Pulmonary artery endothelial cell (primary cell): Measurements from ENCODE around the gene RAD52. TPM values are rescaled to one million over a fixed set of nuclear protein-coding genes. Genes with fewer than 3 reads are reported as not detected.
"Not testable (repeated sequence)": the region's sequence is repeated elsewhere in the genome, so short reads cannot be mapped to it uniquely, and the experiment has no call there.

Experiments
- DNase-seq: peaks from one replicate; pipeline ENCODE4 v3.0.0-alpha.2; 2011; ENCODE audit warnings: low read depth, low spot score
- total RNA-seq: library from RNA; depleted of rRNA; stranded (reverse); fragments of >200 nt; gene quantifications from 2 replicates; pipeline ENCODE4 v1.2.3, GENCODE V29; 2014

Gene RAD52
- total RNA-seq, 1 donor from 2014 or later, result 7.2 TPM

DNA sequence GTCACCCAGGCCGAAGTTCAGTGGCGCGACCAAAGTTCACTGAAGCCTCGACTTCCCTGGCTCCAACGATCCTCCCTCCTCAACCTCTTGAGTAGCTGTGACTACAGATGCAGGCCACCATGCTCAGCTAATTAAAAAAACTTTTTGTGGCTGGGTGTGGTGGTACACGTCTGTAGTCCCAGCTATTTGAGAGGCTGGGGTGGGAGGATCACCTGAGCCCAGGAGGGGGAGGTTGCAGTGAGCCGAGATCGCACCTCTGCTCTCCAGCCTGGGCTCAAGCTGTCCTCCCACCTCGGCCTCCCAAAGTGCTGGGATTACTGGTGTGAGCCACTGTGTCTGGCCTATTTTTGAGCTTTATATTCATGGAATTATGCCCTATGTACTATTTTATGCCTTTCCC lies 18.1 kb upstream of the RAD52 start:
- no peak for DNase-seq

DNA sequence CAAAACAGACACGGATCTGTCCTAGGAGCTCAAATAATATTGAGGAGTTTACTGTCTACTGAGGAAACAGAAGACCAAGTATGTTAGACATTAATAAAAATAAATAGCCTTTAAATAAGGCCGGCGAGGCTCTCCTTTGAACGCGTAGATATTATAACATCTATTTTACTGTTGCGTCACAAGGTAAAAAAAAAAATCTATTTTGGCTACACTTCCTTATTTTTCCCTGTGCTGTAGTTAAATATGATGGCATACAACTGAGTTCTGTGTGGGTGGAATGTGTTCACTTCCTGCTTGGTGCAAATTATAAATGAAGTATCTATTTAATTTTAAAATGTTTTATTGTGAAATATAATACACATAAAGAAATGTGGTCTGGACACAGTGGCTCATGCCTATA lies 17.2 kb upstream of the RAD52 start:
- no peak for DNase-seq

GRCh38 chr12:958588-959123 lies 9.2 kb upstream of the RAD52 start:
- peak; percentile 37 for DNase-seq

DNA sequence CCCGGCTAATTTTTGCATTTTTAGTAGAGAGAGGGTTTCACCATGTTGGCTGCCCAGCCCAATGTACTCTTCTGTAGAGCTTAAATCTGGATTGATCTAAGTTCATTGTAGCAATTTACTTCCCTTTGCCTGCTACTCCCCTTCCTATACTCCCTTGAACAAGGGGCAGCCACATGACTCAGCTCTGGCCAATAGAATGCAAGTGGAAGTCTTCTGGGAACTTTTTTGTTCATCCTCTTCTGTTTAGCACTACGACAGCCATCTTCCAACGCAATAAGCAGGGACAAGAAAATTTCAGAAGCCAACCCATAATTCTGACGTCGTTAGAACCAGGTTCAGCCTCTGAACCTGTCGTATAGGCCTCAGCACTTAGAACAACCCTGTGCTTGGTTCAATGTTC lies 6.4 kb upstream of the RAD52 start:
- DNase-seq, result no peak

GRCh38 chr12:954741-955140 lies 5.2 kb upstream of the RAD52 start:
- no peak for DNase-seq

DNA sequence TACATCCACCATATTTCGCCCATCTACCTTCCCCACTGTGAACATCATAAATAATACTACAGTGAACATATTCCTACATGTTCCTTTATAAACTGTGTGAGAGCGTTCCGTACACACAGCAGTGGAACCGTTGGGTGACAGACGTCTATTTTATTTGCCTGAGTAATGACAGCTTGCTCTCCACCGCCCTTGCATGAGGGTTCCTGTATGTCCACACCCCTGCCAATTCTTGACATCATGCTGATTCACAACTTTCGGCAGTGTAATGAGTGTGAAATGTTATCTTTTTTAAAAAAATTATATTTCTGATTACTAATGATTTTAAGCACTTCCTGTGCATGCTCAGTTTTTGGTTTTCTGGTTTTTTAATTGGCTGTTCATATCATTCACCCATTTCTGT lies 4.3 kb upstream of the RAD52 start:
- no peak for DNase-seq

- DNase-seq, result no peak
Observed at GRCh38 chr12:951176-951575, 1.7 kb upstream of the RAD52 start.

- DNase-seq, result no peak
Observed at GRCh38 chr12:948238-948637, 1.3 kb downstream of the RAD52 start.

GRCh38 chr12:946631-947030 lies 2.9 kb downstream of the RAD52 start:
- no peak for DNase-seq

DNA sequence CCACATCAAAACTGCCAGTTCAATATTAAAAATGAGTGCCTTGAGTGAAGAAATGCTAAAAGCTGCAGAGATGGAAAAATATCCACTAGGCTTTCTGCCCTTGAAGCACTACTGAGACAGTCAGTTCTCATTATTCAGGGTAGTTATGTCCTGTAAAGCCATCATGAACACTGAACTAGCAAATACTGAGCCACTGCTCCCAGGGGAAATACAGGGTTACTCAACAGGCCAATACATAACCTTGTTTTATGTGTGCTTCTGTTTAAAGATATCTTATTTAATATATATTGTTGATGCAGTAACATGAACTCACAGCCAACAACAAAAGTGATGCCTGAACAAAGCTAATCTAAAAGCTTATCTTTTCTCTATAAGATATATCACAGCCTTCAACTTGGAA lies 3.3 kb downstream of the RAD52 start:
- DNase-seq, result no peak

DNA sequence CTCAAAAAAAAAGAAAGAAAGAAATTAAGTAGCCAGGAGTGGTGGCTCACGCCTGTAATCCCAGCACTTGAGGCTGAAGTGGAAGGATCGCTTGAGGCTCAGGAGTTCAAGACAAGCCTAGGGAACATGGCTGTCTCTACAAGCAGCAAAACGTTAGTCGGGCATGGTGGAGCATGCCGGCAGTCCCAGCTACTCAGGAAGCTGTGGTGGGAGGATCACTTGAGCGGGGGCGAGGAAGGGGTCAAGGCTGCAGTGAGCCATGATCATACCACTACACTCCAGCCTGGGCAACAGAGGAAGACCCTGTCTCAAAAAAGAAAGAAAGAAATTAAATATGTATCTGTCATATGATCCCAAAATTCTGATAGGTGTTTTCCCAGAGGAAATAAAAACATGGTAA lies 5.3 kb downstream of the RAD52 start:
- DNase-seq, result no peak

GRCh38 chr12:943051-943450 lies 6.4 kb downstream of the RAD52 start:
- no peak for DNase-seq

DNA sequence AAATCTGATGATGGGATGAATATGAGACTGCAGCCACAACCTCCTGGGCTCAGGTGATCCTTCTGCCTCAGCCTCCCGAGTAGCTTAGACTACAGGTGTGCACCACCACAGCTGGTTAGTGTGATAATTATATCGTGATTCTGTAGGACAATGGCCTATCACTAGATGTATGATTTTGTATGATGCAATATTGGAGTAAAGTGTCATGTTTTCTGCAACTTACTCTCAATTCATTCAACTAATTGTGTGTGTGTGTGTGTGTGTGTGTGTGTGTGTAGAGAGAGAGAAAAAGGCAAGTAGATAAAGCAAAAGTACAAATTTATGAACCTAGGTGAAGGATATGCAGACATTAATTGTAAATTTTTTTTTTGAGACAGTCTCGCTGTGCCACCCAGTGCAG lies 10.7 kb downstream of the RAD52 start:
- no peak for DNase-seq

DNA sequence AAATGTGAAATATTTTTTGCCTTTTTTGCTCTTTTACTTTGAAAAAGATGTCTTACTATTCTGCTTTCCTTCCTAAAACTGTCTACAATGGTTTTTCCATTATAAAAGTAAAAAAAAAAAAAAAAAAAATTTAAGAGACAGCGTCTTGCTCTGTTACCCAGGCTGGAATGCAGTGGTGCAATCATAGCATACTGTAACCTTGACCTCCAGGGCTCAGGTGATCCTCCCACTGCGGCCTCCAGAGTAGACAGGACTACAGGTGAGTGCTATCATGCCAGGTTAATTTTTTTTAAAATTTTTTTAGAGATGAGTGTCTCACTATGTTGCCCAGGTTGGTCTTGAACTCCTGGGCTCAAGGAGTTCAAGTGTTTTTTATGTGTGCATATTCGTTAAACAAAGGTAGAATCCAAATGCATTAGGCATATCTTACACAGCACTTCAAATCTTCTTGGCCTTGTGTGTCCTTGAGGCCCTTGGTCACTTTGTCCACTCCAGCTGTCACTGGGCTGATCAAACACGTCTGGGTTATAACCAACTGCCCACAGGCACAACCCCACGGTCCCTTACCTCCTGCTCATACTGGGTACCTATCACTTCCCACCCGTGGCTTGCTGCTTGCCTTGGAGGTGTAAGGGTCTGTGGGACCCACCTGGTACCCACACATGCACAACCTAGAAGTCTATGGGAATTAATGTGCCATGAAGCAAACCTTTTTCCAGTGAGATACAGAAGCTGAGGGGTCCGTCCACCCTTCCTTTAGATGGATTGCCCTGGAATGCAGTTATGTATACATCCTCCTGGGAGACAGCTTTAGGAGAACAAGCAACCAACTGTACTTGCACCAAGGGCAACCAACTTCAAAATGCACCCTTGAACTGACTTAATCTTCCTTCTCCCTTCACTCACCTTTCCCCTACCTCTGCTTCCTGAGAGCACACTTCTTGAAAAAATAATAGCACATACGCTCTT lies 12.8 kb downstream of the RAD52 start:
- no peak for DNase-seq

DNA sequence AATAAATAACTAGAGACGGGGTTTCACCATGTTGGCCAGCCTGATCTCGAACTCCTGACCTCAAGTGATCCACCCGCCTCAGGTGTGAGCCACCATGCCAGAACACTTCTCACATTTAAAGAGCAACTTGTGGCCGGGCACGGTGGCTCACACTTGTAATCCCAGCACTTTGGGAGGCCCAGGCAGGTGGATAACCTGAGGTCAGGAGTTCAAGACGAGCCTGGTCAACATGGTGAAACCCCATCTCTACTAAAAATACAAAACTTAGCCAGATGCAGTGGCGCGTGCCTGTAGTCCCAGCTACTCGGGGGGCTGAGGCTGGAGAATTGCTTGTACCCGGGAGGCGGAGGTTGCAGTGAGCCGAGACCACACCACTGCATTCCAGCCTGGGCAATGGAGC lies 13.6 kb downstream of the RAD52 start:
- not testable (repeated sequence) for DNase-seq

DNA sequence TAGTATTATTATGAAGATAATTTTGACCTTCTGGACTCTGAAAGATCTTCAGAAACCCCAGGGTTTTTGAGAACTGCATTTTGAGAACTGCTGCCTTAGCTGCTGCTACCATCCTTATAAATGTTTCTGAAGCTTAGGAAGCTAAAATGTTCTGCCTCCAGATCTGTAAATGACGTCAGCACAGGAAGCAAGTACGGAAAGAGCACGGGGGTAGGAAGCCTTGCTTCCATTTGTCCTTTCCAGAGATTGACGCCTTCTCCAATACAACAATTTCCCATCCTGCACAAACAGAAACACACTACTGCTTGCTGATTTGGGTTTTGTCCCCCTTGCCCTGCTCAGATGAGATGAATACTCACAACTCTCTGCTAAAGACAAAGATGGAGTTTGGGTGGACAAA lies 17.9 kb downstream of the RAD52 start:
- DNase-seq, result no peak

- DNase-seq, result no peak
Observed at GRCh38 chr12:931060-931459, 18.4 kb downstream of the RAD52 start.

- no peak for DNase-seq
Observed at GRCh38 chr12:926641-927040, 22.9 kb downstream of the RAD52 start.

DNA sequence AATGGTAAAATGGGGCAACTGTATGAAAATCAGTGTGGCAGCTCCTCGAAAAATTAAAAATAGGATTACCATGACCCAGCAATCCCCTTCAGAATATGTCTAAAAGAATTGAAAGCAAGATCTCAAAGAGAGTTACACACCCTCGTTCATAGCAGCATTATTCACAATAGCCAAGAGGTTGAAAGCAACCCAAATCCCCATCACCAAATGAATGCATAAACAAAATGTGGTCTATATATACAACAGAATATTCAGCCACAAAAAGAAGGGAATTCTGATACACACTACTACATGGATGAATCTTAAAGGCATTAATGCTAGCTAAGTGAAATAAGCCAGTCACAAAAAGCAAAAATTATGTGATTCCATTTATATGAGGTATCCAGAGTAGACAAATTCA lies 27.2 kb downstream of the RAD52 start:
- DNase-seq, result no peak

GRCh38 chr12:920676-921075 lies 28.8 kb downstream of the RAD52 start:
- DNase-seq, result no peak

DNA sequence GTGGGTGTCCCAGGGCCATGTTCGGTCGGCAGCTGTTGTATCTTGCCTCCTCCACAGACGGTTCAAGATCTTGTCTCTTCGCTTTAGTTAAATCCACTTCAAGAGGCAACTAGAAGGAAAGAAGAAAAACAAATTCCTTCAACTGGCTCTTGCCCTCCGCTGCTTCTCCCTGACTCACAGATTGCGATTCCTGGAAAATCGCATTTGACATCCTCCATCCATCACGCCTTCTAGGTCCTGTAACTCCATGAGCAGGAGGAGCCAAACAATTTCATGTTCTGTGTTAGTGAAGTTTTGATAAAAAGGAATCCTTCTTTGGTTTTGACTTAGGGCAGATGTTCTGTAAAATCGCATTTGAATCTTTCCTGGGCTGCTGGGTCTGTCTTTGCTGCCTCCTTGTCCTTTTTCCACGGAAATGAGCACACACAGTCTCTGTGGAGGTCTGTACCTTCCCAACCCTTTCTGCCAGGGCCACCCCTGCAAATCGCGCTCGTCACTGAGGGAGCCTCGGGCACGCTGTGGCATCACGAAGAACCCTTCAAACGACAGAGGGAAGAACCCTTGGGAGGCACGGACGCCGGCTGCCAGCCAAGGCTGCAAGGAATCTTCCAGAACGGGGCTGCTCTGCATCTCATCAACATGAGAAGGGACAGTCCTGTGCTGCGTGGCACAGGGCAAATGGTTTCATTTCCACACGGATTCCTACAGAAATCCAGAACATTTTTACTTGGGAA lies 32.6 kb downstream of the RAD52 start:
- no peak for DNase-seq

DNA sequence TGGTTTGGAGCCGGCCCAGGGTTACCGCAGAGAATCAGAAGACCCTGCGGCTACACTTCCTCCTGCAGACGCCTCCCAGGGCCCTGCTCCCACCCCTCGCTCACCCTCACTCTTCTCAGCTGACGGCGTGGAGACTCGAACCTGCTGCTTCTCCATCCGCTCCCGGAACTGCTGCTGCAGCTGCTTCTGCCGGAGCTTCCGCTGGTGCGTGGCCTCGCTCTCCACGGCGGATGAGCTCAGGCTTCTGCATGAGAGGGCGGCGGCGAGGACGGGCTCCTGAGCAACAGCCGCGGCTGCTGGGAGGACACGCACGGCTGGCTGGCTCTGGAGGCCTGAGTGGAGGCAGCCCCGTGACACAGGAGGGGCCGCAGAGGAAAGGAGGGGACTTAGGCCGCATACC lies 33.3 kb downstream of the RAD52 start:
- DNase-seq, result no peak
